Pancreas (tissue), 10 donors: ENCODE data around the gene LYL1. TPM values are rescaled to one million over a fixed set of nuclear protein-coding genes. Genes with fewer than 3 reads are reported as not detected.

Experiments used
- ATAC-seq, 4 donors: fragments of 200-7000 bp; cut with Tn5 transposase; one replicate each; pipeline versions ENCODE4 v1.8.0 to v1.9.1; 2020; ENCODE audit warnings: mild to moderate bottlenecking in 4 of 4, moderate library complexity in 4 of 4
- DNase-seq, 6 donors: peaks; one replicate each; pipeline ENCODE4 v3.0.0-alpha.2; 2020
- FAIRE-seq: peaks from 2 replicates; lab custom pipeline; 2012; peaks lifted over from hg19 to GRCh38; lab: Jason Lieb, UNC
- H3K27ac ChIP-seq, 4 donors: fragments of 200-600 bp; sonication (generic); 1 replicate in 3 of 4; 2 replicates in 1 of 4; pipeline versions ENCODE4 v1.5.0 to v1.8.0; 2020
- H3K27me3 ChIP-seq, 4 donors: fragments of 200-600 bp; one replicate each; pipeline ENCODE4 v1.8.0; 2021
- H3K36me3 ChIP-seq, 3 donors: fragments of 200-600 bp; sonication (generic) in 1 of 3; one replicate each; pipeline versions ENCODE4 v1.5.0 to v1.8.0; 2020 to 2021
- H3K4me1 ChIP-seq, 3 donors: fragments of 200-600 bp; one replicate each; pipeline ENCODE4 v1.8.0; 2021
- H3K4me3 ChIP-seq, 4 donors: fragments of 200-600 bp; sonication (generic) in 2 of 4; one replicate each; pipeline versions ENCODE4 v1.5.0 to v1.8.0; 2020 to 2021
- H3K9me3 ChIP-seq, 4 donors: fragments of 200-600 bp; one replicate each; pipeline ENCODE4 v1.8.0; 2021
- WGBS, 2 donors: extraction: QIAGEN DNeasy Blood & Tissue Kit; methylation state at CpG; one replicate each; pipeline ENCODE4 v1.1.7; 2013; 5-methylcytosine and 5-hydroxymethylcytosine counted together
- intact Hi-C, 3 donors: fragments of 100-400 bp; cut with DNase I; formaldehyde crosslinking; loops; one replicate each; pipeline versions ENCODE4 v1.11.1 to v1.14.2; 2022
- polyA plus RNA-seq, 2 donors: library from polyadenylated mRNA; stranded (reverse); fragments of 200-250 nt; gene quantifications; one replicate each; pipeline ENCODE4 v1.2.3, GENCODE V29; 2013
- total RNA-seq, 6 donors: library from RNA; stranded (reverse); fragmentation: NEBNext Ultra II Directional in 4 of 6; extraction: Animal tissue kit (Norgen Biotek cat#: 25700) in 4 of 6; gene quantifications; one replicate each; pipeline versions ENCODE4 v1.2.1 to v1.2.4, GENCODE V29; 2021 to 2023
- TF ChIP-seq, protein P1 (sequence below), 4 donors: fragments of 200-600 bp; sonication (generic) in 3 of 4; IDR thresholded peaks; one replicate each; pipeline versions ENCODE4 v1.5.0 to v1.8.0; 2021; ENCODE audit warnings: antibody characterized with exemption in 4 of 4
- donor health status: healthy with polysubstance abuse.
- donor health status: DM: no; HTN: no; CAD: no; lungs with moderate emphysema.
- donor health status: DM: no; HTN: no; CAD: no.
- donor health status: control.
- donor health status: control.
- donor health status: Bipolar disorder and iron deficiency.
- donor health status: DM: yes; HTN: yes; CAD: no.
- donor health status: DM: no; HTN: no; CAD: no.
- donor health status: DM: no; HTN: no; CAD: no.
- donor health status: DM: yes; HTN: yes; CAD: no.

The LYL1 gene
- total and polyA plus RNA-seq, 8 donors: 0.51 to 5.5 (median 2.4) TPM

- DNase-seq (no peak), ATAC-seq (no peak), FAIRE-seq (no peak)
These were observed 44.9 kb downstream of the LYL1 start for GRCh38 chr19:13057744-13058143.

DNA sequence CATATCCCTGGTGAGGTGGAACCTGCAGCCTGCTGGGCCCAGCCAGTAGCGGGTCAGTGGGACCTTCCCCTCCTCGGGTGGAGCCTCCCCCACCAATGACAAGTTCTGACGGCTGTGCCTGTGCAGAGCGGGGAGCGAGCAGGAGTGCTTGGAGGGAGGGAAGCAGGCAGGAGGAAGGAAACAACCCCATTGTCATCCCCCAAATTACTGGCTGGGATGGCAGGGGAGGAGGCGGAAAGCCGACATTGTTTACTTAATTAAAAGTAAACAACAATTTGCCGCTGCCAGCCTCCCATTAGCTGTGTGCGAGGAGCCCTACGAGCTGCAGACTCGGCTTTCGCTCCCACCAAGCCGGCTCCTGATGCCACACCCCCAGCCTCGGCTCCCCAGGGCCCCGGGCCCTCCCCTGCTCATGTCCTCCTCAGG, 45.5 kb downstream of the LYL1 start:
- FAIRE-seq: no peak
- Histone ChIP-seq H3K4me1 (peaks cover 19 to 33% (median 32%) of the 10 kb centered on the region in 3 donors), H3K36me3 (no peaks in the 10 kb centered on the region), H3K9me3 (no peaks in the 10 kb centered on the region), H3K27me3 (no peaks in the 10 kb centered on the region), H3K27ac (peak overlapping the region; percentile 38 to 90 (median 85)), H3K4me3 (no peak overlapping the region)
- no peak for DNase-seq
- TF ChIP-seq, protein P1, sequence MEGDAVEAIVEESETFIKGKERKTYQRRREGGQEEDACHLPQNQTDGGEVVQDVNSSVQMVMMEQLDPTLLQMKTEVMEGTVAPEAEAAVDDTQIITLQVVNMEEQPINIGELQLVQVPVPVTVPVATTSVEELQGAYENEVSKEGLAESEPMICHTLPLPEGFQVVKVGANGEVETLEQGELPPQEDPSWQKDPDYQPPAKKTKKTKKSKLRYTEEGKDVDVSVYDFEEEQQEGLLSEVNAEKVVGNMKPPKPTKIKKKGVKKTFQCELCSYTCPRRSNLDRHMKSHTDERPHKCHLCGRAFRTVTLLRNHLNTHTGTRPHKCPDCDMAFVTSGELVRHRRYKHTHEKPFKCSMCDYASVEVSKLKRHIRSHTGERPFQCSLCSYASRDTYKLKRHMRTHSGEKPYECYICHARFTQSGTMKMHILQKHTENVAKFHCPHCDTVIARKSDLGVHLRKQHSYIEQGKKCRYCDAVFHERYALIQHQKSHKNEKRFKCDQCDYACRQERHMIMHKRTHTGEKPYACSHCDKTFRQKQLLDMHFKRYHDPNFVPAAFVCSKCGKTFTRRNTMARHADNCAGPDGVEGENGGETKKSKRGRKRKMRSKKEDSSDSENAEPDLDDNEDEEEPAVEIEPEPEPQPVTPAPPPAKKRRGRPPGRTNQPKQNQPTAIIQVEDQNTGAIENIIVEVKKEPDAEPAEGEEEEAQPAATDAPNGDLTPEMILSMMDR (IDR thresholded peaks at IDR 0.05): no peak
- 21 to 38% methylated on average over 15 of the region's 15 CpGs for WGBS, 2 donors
- ATAC-seq: no peak
- intact Hi-C loops: no loop called here

More at GRCh38 chr19:13057744-13058143, 44.9 kb downstream of the LYL1 start:
- intact Hi-C loops: no loop called here
- peak overlapping the region; percentile 35 to 90 (median 85) for H3K27ac ChIP-seq
- 63 to 75% methylated on average over 2 of the region's 2 CpGs for WGBS, 2 donors
- peaks cover 17 to 28% (median 27%) of the 10 kb centered on the region in 3 donors for H3K4me1 ChIP-seq
- no peaks in the 10 kb centered on the region for H3K27me3 ChIP-seq
- TF ChIP-seq, protein P1 (IDR thresholded peaks at IDR 0.05): no peak
- no peak overlapping the region for H3K4me3 ChIP-seq
- no peaks in the 10 kb centered on the region for H3K36me3 ChIP-seq
- no peaks in the 10 kb centered on the region for H3K9me3 ChIP-seq

DNA sequence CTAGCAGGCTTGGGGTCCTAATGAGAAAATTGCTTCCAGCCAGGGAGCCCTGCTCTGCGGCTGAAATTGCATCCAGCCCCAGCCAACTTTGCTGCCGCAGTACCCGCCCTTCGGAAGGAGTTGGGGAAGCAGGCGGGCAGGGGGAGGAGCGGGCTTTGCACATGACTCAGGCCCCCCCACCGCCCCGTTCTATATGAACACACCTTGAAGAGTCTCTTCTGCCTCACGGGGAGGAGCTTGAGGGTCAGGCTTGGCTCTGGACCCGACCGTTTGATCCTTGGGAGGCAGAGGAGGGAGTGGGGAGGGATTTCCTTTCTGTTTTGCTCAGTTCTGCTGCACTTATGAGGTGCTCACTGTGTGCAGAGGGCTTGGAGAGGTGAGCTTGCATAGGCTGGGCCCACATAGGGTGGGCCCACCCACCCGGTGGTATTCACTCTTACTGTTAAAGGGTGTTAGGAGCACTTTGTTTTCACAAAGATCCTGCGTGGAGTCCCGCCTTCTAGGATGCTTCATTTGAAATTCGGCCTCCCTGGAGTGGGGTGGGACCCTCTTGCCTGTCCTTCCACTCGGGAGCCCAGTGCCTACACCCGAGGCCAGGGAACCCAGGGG, 46.5 kb downstream of the LYL1 start:
- WGBS, 2 donors: 74 to 76% methylated on average over 17 of the region's 17 CpGs
- H3K36me3 ChIP-seq: no peaks in the 10 kb centered on the region
- ATAC-seq (peak in 1 of 4 donors; percentile 2), FAIRE-seq (no peak), DNase-seq (no peak)
- H3K27ac ChIP-seq: peak overlapping the region; percentile 83 to 90 (median 85)
- H3K9me3 ChIP-seq: no peaks in the 10 kb centered on the region
- H3K27me3 ChIP-seq: no peaks in the 10 kb centered on the region
- TF ChIP-seq, protein P1 (IDR thresholded peaks at IDR 0.05): no peak
- no peak overlapping the region for H3K4me3 ChIP-seq
- peaks cover 23 to 38% (median 38%) of the 10 kb centered on the region in 3 donors for H3K4me1 ChIP-seq
- intact Hi-C loops: no loop called here

- Histone ChIP-seq H3K4me3 (no peak overlapping the region), H3K9me3 (no peaks in the 10 kb centered on the region), H3K36me3 (no peaks in the 10 kb centered on the region), H3K4me1 (peaks cover 23 to 45% (median 35%) of the 10 kb centered on the region in 3 donors), H3K27me3 (no peaks in the 10 kb centered on the region), H3K27ac (peak overlapping the region; percentile 83 to 90 (median 85))
- WGBS, 2 donors: 58 to 67% methylated on average over 28 to 29 of the region's 29 CpGs
- peak in 3 of 6 donors; percentile 54 to 72 (median 57) for DNase-seq
- peak; percentile 19 to 35 (median 32) for ATAC-seq
- no peak for FAIRE-seq
- TF ChIP-seq, protein P1 (IDR thresholded peaks at IDR 0.05): no peak
- intact Hi-C loops: no loop called here
These were observed 47.2 kb downstream of the LYL1 start for GRCh38 chr19:13055213-13056051.
